Measurements from ENCODE around the gene NKG7.

Gene NKG7

GRCh38 chr19:51325161-51325976 lies 47.1 kb downstream of the NKG7 start:
- Histone ChIP-seq H2AFZ (ENCODE audit: low read depth, low read length) (no peak overlapping the region), H2BK5ac (ENCODE audit: low read depth, low read length, poor library complexity, severe bottlenecking) (no peak overlapping the region)

GRCh38 chr19:51324167-51324481 lies 48.3 kb downstream of the NKG7 start:
- Histone ChIP-seq H3K4me3 (ENCODE audit: insufficient read depth in 1 of 2, low read depth in 1 of 2, low read length in 2 of 2) (no peak overlapping the region), H4K91ac (ENCODE audit: low read length) (no peak overlapping the region), H4K8ac (ENCODE audit: low read length) (no peak overlapping the region), H3K14ac (ENCODE audit: low read length in 2 of 2) (no peak overlapping the region), H2BK120ac (ENCODE audit: low read depth, low read length) (no peak overlapping the region), H3K4me2 (ENCODE audit: low read length, poor library complexity, severe bottlenecking) (no peak overlapping the region), H3K27me3 (ENCODE audit: control insufficient read depth in 1 of 2, insufficient read depth in 1 of 2, low read length in 2 of 2) (peaks cover 0 to 50% of the 10 kb centered on the region in 2 experiments), H3K4ac (ENCODE audit: low read depth in 1 of 2, low read length in 2 of 2) (no peak overlapping the region), H2AK5ac (ENCODE audit: low read length, severe bottlenecking) (no peak overlapping the region), H3K4me1 (ENCODE audit: control insufficient read depth, insufficient read depth, low read depth, low read length) (no peaks in the 10 kb centered on the region), H3K9ac (ENCODE audit: low read length) (no peak overlapping the region), H3K18ac (ENCODE audit: low read depth in 1 of 2, low read length in 2 of 2) (no peak overlapping the region), H2AFZ (ENCODE audit: low read depth, low read length) (no peak overlapping the region), H2BK15ac (ENCODE audit: low read depth, poor library complexity, severe bottlenecking) (no peak overlapping the region), H3K23ac (ENCODE audit: low read length in 2 of 2) (no peak overlapping the region), H3K36me3 (ENCODE audit: control insufficient read depth in 1 of 2, insufficient read depth in 2 of 2, low read depth in 1 of 2, low read length in 2 of 2) (no peaks in the 10 kb centered on the region), H3K9me3 (ENCODE audit: control insufficient read depth, low read length) (no peaks in the 10 kb centered on the region), H3K27ac (ENCODE audit: low read length, poor library complexity, severe bottlenecking) (no peak overlapping the region), H2BK5ac (ENCODE audit: low read depth, low read length, poor library complexity, severe bottlenecking) (no peak overlapping the region), H3K79me1 (replicated peaks; ENCODE audit: low read length, poor library complexity, severe bottlenecking) (no peaks in the 10 kb centered on the region), H2BK12ac (ENCODE audit: low read length in 2 of 2) (no peak overlapping the region)
- 86% methylated on average over 6 of the region's 6 CpGs for WGBS
- no peak for DNase-seq

More at GRCh38 chr19:51325161-51325976, 47.1 kb downstream of the NKG7 start:
- H3K4me1 ChIP-seq (ENCODE audit: control insufficient read depth, insufficient read depth, low read depth, low read length) = no peaks in the 10 kb centered on the region
- H3K27me3 ChIP-seq (ENCODE audit: control insufficient read depth in 1 of 2, insufficient read depth in 1 of 2, low read length in 2 of 2) = peaks cover 0 to 47% of the 10 kb centered on the region in 2 experiments
- no peaks in the 10 kb centered on the region for H3K9me3 ChIP-seq (ENCODE audit: control insufficient read depth, low read length)
- DNase-seq = no peak
- WGBS = 81% methylated on average over 24 of the region's 26 CpGs
- no peak overlapping the region for H3K18ac ChIP-seq (ENCODE audit: low read depth in 1 of 2, low read length in 2 of 2)
- H3K4me2 ChIP-seq (ENCODE audit: low read length, poor library complexity, severe bottlenecking) = no peak overlapping the region
- H3K9ac ChIP-seq (ENCODE audit: low read length) = no peak overlapping the region
- no peak overlapping the region for H2BK15ac ChIP-seq (ENCODE audit: low read depth, poor library complexity, severe bottlenecking)
- no peak overlapping the region for H3K14ac ChIP-seq (ENCODE audit: low read length in 2 of 2)
- H3K23ac ChIP-seq (ENCODE audit: low read length in 2 of 2) = no peak overlapping the region
- H3K27ac ChIP-seq (ENCODE audit: low read length, poor library complexity, severe bottlenecking) = no peak overlapping the region
- H2BK12ac ChIP-seq (ENCODE audit: low read length in 2 of 2) = no peak overlapping the region
- H3K4me3 ChIP-seq (ENCODE audit: insufficient read depth in 1 of 2, low read depth in 1 of 2, low read length in 2 of 2) = no peak overlapping the region
- no peaks in the 10 kb centered on the region for H3K79me1 ChIP-seq (replicated peaks; ENCODE audit: low read length, poor library complexity, severe bottlenecking)
- no peak overlapping the region for H2AK5ac ChIP-seq (ENCODE audit: low read length, severe bottlenecking)
- H3K4ac ChIP-seq (ENCODE audit: low read depth in 1 of 2, low read length in 2 of 2) = no peak overlapping the region
- H4K8ac ChIP-seq (ENCODE audit: low read length) = no peak overlapping the region
- no peak overlapping the region for H4K91ac ChIP-seq (ENCODE audit: low read length)
- no peak overlapping the region for H2BK120ac ChIP-seq (ENCODE audit: low read depth, low read length)
- no peaks in the 10 kb centered on the region for H3K36me3 ChIP-seq (ENCODE audit: control insufficient read depth in 1 of 2, insufficient read depth in 2 of 2, low read depth in 1 of 2, low read length in 2 of 2)

- no peak overlapping the region for H3K4me2 ChIP-seq (ENCODE audit: low read length, poor library complexity, severe bottlenecking)
- H3K4me3 ChIP-seq (ENCODE audit: insufficient read depth in 1 of 2, low read depth in 1 of 2, low read length in 2 of 2) = no peak overlapping the region
- H2AK5ac ChIP-seq (ENCODE audit: low read length, severe bottlenecking) = no peak overlapping the region
- no peak overlapping the region for H3K9ac ChIP-seq (ENCODE audit: low read length)
- no peak overlapping the region for H4K8ac ChIP-seq (ENCODE audit: low read length)
- no peak overlapping the region for H2AFZ ChIP-seq (ENCODE audit: low read depth, low read length)
- H3K36me3 ChIP-seq (ENCODE audit: control insufficient read depth in 1 of 2, insufficient read depth in 2 of 2, low read depth in 1 of 2, low read length in 2 of 2) = no peaks in the 10 kb centered on the region
- H2BK12ac ChIP-seq (ENCODE audit: low read length in 2 of 2) = no peak overlapping the region
- no peaks in the 10 kb centered on the region for H3K4me1 ChIP-seq (ENCODE audit: control insufficient read depth, insufficient read depth, low read depth, low read length)
- H4K91ac ChIP-seq (ENCODE audit: low read length) = peak overlapping the region; percentile 10
- peaks cover 0 to 48% of the 10 kb centered on the region in 2 experiments for H3K27me3 ChIP-seq (ENCODE audit: control insufficient read depth in 1 of 2, insufficient read depth in 1 of 2, low read length in 2 of 2)
- no peak overlapping the region for H3K23ac ChIP-seq (ENCODE audit: low read length in 2 of 2)
- H3K27ac ChIP-seq (ENCODE audit: low read length, poor library complexity, severe bottlenecking) = no peak overlapping the region
- H3K79me1 ChIP-seq (replicated peaks; ENCODE audit: low read length, poor library complexity, severe bottlenecking) = no peaks in the 10 kb centered on the region
- H2BK5ac ChIP-seq (ENCODE audit: low read depth, low read length, poor library complexity, severe bottlenecking) = no peak overlapping the region
- WGBS = 85% methylated on average over 25 of the region's 29 CpGs
- no peak for DNase-seq
- H3K9me3 ChIP-seq (ENCODE audit: control insufficient read depth, low read length) = no peaks in the 10 kb centered on the region
- H3K14ac ChIP-seq (ENCODE audit: low read length in 2 of 2) = no peak overlapping the region
- H2BK120ac ChIP-seq (ENCODE audit: low read depth, low read length) = no peak overlapping the region
- no peak overlapping the region for H3K18ac ChIP-seq (ENCODE audit: low read depth in 1 of 2, low read length in 2 of 2)
- no peak overlapping the region for H3K4ac ChIP-seq (ENCODE audit: low read depth in 1 of 2, low read length in 2 of 2)
- H2BK15ac ChIP-seq (ENCODE audit: low read depth, poor library complexity, severe bottlenecking) = no peak overlapping the region
Observed at GRCh38 chr19:51323481-51324166, 48.8 kb downstream of the NKG7 start.

- H3K9ac ChIP-seq (ENCODE audit: low read length) = no peak overlapping the region
- H3K9me3 ChIP-seq (ENCODE audit: control insufficient read depth, low read length) = no peaks in the 10 kb centered on the region
- no peak overlapping the region for H3K18ac ChIP-seq (ENCODE audit: low read depth in 1 of 2, low read length in 2 of 2)
- H2AFZ ChIP-seq (ENCODE audit: low read depth, low read length) = no peak overlapping the region
- no peaks in the 10 kb centered on the region for H3K4me1 ChIP-seq (ENCODE audit: control insufficient read depth, insufficient read depth, low read depth, low read length)
- H2AK5ac ChIP-seq (ENCODE audit: low read length, severe bottlenecking) = no peak overlapping the region
- H3K4me3 ChIP-seq (ENCODE audit: insufficient read depth in 1 of 2, low read depth in 1 of 2, low read length in 2 of 2) = no peak overlapping the region
- no peaks in the 10 kb centered on the region for H3K79me1 ChIP-seq (replicated peaks; ENCODE audit: low read length, poor library complexity, severe bottlenecking)
- H3K23ac ChIP-seq (ENCODE audit: low read length in 2 of 2) = no peak overlapping the region
- no peak overlapping the region for H2BK5ac ChIP-seq (ENCODE audit: low read depth, low read length, poor library complexity, severe bottlenecking)
- no peak overlapping the region for H4K8ac ChIP-seq (ENCODE audit: low read length)
- no peak overlapping the region for H3K4ac ChIP-seq (ENCODE audit: low read depth in 1 of 2, low read length in 2 of 2)
- H4K91ac ChIP-seq (ENCODE audit: low read length) = no peak overlapping the region
- no peak overlapping the region for H2BK15ac ChIP-seq (ENCODE audit: low read depth, poor library complexity, severe bottlenecking)
- peaks cover 0 to 39% of the 10 kb centered on the region in 2 experiments for H3K27me3 ChIP-seq (ENCODE audit: control insufficient read depth in 1 of 2, insufficient read depth in 1 of 2, low read length in 2 of 2)
- H3K4me2 ChIP-seq (ENCODE audit: low read length, poor library complexity, severe bottlenecking) = no peak overlapping the region
- no peak overlapping the region for H3K14ac ChIP-seq (ENCODE audit: low read length in 2 of 2)
- no peak overlapping the region for H2BK12ac ChIP-seq (ENCODE audit: low read length in 2 of 2)
- no peak for DNase-seq
- H2BK120ac ChIP-seq (ENCODE audit: low read depth, low read length) = no peak overlapping the region
- no peak overlapping the region for H3K27ac ChIP-seq (ENCODE audit: low read length, poor library complexity, severe bottlenecking)
- WGBS = 76% methylated on average over 14 of the region's 14 CpGs
- no peaks in the 10 kb centered on the region for H3K36me3 ChIP-seq (ENCODE audit: control insufficient read depth in 1 of 2, insufficient read depth in 2 of 2, low read depth in 1 of 2, low read length in 2 of 2)
Observed at GRCh38 chr19:51321799-51322198, 50.7 kb downstream of the NKG7 start.
